Measurements from ENCODE around the gene P2RX6.
"Not testable (repeated sequence)": the region's sequence is repeated elsewhere in the genome, so short reads cannot be mapped to it uniquely, and the experiment has no call there.

P2RX6 gene

GRCh38 chr22:21051145-21051830, 36.3 kb downstream of the P2RX6 start:
- DNase-seq (ENCODE audit: insufficient read length, low spot score) (no peak), FAIRE-seq (no peak)

- no peak for FAIRE-seq
- no peak for DNase-seq (ENCODE audit: insufficient read length, low spot score)
Observed at GRCh38 chr22:21051831-21052400, 37.0 kb downstream of the P2RX6 start.

DNA sequence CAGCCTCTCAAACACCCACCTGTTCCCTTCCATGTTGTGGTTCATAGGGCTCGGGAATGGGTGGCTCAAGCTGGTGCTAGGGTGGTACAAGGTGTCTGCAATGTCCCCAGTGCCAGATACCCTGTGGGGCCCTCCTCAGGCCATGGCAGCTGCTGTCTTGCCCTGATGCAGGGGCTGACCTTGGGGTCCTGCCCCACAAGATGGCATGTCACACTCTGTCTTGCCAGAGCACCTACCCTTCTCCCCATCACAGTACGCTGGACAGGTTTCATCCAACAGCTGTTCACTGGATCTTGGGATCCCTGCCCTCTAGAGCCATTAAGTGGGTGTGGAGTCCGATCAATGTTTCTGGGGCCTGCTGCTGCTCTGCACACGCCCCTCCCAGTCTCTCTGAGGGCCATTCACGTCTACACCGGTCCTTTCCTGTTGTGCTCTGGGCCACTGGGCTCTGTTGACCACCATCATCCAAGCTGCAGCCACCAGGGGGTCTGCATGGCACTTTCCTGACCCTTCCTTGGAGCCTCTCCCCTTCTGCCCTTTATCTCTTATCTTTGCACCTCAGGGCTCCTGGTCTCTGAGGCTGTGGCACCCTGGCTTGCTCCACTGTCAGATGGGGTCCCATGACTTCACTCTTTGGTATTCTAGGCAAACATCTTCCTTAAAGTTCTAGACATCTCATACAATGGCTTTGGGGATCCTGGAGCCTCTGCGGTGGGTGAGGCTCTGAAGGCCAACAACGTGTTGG, 37.9 kb downstream of the P2RX6 start:
- FAIRE-seq (no peak), DNase-seq (ENCODE audit: insufficient read length, low spot score) (no peak)

- no peak for DNase-seq (ENCODE audit: insufficient read length, low spot score)
- no peak for FAIRE-seq
Observed at GRCh38 chr22:21054046-21054713, 39.2 kb downstream of the P2RX6 start.

- no peak for FAIRE-seq
- no peak for DNase-seq (ENCODE audit: insufficient read length, low spot score)
Observed at GRCh38 chr22:21054714-21055563, 40.0 kb downstream of the P2RX6 start.

DNA sequence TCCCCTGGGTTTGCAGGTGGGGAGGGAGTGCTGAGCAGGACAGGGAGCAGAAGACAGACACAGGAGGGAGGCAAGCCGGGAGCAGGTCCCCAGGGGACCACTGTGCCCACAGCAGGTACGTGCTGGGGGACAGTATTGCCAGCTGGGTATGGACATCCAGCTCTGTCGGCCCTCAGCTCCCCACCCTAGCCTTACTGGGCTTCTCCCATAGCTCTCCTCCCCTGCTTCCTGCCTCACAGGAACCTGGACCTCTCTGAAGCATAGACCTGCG, 40.5 kb downstream of the P2RX6 start:
- FAIRE-seq (no peak), DNase-seq (ENCODE audit: insufficient read length, low spot score) (no peak)

DNA sequence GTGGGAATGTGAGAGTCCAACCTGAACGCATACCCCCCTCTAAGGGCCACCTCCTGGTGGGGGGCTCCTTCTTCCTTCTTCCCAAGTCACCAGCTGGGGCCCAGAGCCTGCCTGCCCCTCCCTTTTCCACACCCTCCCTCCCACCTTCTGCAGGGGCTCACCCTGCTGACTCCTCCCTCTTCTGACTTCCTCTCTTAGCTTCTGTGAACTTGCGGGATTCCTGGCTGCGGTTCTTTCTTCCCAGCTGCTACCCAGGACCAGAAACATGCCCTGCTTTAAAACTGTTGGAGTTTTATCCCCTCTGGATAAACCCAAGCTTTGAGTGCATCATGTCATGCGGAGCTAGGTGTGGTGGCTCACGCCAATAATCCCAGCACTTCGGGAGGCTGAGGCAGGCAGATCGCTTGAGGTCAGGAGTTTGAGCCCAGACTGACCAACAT, 40.9 kb downstream of the P2RX6 start:
- no peak for DNase-seq (ENCODE audit: insufficient read length, low spot score)
- FAIRE-seq, result no peak

DNA sequence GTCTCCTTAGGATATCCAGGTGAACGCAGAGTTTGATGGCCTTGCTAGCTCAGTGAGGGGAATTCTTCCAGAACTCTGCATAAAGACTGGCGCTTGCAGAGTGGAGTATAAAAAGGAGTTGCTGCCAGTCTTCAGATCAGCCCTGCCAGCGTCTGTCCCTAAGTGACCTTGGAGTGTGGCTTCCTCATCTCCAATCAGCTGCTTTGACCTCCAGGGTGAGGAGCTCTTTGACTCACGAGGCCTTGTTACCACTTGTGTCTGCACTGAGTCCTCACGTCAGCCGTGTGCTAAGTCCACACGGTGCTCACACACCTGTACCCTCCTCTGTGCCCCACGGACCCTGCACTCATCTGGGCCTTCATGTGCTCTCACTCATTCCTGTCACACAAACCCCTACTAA, 45.4 kb downstream of the P2RX6 start:
- not testable (repeated sequence) for DNase-seq (ENCODE audit: insufficient read length, low spot score); FAIRE-seq

DNA sequence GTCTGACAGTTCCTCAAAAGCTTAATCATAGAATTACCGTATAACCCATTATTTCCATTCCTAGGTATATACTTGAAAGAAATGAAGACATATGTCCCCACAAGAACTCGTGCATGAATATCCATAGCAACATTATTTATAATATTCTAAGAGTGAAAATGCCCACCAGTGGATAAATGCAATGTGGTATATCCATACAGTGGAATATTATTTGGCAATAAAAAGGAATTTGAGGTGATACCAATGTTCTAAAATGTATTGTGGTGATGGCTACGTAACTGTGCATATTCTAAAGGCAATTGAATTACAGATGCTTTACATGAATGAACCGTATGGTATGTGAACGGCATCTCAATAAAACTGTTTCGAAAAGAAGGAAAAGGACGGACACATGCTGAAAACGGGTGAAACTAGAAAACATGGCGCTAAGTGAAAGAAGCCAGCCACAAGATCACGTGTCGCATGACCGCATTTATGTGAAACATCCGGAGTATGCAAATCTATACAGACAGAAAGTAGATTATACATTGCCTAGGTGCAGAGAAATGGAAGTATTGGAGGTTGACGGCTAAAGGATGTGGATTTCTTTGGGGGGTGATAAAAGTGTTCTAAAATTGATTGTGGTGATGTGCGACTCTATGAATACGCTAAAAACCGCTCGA, 46.8 kb downstream of the P2RX6 start:
- FAIRE-seq; DNase-seq (ENCODE audit: insufficient read length, low spot score): not testable (repeated sequence)

- FAIRE-seq; DNase-seq (ENCODE audit: insufficient read length, low spot score): not testable (repeated sequence)
Observed at GRCh38 chr22:21064425-21064824, 49.5 kb downstream of the P2RX6 start.

DNA sequence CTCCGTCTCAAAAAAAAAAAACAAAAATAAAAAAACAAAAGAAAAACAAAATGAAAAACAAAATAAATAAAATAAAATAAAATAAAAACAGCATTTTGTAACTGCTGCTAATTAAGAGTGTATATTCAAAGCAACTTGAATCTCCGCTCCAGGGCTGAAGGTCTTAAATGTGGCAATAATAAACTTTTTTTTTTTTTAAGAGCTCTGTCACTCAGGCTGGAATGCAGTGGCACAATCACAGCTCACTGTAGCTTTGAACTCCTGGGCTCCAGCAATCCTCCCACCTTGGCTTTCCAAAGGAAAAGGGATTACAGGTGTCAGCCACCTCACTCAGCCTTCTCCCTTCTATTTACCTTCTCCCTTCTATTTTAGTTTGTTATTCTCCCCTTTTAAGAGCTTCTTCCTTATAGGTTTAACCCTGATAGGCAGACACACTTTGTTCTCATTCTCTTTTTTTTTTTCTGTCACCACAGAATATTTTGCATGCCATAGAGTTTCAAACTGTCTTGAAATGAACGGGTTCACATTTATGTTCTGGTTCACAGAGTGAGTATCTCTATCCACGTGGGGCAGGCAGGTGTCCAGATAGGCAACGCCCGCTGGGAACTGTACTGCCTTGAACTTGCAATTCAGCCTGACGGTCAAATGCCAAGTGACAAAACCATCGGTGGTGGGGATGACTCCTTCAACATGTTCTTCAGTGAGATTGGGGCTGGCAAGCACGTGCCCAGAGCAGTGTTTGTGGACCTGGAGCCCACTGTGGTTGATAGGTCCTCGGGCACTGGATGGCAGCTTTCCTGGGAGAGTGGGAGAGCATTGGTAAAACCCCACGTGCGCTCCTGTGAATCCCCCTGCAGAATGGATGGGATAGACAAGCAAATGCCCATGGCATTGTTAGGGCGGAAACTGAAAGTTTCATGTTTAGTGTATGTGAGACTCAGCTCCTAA, 50.2 kb downstream of the P2RX6 start:
- DNase-seq (ENCODE audit: insufficient read length, low spot score) (no peak), FAIRE-seq (no peak)

DNA sequence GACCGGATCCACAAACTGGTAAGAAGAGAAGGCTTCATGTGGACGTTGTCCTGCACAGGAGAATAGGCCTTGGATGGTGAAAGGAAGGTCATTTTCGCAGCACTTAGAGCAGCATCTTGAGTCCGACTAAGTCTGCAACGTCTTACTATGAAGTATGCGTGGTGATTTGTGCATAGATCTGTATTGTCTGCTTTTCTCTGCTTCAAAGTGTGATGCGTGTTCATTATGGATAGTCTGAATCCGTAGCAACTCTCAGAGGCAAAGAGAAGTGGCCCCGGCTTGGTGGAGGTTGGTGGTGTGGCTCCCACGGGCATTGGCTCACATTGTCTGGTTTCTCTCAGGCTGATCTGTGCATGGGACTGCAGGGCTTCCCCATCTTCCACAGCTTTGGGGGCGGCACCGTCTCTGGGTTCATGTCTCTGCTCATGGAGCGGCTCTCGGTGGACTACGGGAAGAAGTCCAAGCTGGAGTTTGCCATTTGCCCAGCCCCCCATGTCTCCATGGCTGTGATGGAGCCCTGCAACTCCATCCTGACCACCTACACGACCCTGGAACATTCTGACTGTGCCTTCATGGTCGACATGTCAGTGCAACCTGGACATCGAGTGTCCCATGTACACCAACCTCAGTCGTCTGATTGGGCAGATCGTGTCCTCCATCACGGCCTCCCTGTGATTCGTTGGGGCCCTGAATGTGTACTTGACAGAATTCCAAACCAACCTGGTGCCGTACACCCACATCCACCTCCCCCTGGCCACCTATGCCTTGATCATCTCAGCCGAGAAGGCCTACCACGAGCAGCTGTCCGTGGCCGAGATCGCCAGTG, 52.3 kb downstream of the P2RX6 start:
- FAIRE-seq, result no peak
- DNase-seq (ENCODE audit: insufficient read length, low spot score), result no peak

- no peak for FAIRE-seq
- no peak for DNase-seq (ENCODE audit: insufficient read length, low spot score)
Observed at GRCh38 chr22:21067901-21068680, 53.1 kb downstream of the P2RX6 start.

DNA sequence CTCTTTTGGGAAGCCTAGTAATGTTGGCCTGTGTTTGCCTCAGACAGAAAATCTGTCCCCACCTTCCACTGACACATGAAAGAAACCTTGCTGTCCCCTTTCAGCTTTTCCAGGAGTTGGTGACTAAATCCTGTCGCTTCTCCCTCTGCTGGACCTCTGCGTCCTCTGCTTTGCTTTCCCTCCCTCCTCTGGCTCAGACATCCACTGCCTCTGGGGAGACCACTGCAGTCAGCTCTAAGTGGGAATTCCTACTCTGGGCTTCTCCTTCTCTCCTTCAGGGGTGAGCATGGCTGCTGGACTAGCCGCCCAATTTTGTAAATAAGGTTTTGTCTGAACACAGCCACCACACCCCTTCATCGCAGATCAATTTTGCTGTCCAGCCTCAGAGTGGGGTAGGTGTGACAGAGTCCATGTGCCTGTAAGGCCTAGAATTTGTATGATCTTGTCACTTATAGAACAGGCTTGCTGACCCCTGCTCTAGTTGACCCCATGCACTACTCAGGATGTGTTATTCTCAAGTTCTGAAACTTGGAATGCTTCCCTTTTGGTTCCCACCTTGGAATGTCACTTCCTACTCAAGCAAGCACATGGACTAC, 53.8 kb downstream of the P2RX6 start:
- FAIRE-seq (no peak), DNase-seq (ENCODE audit: insufficient read length, low spot score) (no peak)

DNA sequence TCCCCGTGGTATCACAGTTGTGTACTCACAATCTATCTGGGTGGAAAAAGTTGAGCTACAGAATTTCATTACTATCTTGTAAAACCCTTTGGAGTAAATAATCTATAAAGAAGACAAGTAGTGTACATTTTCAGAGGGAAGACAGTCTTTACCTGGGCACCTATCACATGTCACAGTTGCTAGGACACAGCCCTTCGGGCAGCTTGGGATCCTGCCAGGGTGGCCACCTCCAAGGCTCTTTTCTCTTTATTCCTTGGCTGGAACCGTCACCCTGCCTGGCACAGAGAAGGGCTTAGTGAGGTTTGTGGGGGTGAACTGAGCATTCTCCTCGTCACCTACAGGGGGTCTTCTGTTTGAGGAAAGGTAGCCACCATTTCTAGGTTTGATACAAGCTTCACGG, 54.4 kb downstream of the P2RX6 start:
- FAIRE-seq (no peak), DNase-seq (ENCODE audit: insufficient read length, low spot score) (no peak)

DNA sequence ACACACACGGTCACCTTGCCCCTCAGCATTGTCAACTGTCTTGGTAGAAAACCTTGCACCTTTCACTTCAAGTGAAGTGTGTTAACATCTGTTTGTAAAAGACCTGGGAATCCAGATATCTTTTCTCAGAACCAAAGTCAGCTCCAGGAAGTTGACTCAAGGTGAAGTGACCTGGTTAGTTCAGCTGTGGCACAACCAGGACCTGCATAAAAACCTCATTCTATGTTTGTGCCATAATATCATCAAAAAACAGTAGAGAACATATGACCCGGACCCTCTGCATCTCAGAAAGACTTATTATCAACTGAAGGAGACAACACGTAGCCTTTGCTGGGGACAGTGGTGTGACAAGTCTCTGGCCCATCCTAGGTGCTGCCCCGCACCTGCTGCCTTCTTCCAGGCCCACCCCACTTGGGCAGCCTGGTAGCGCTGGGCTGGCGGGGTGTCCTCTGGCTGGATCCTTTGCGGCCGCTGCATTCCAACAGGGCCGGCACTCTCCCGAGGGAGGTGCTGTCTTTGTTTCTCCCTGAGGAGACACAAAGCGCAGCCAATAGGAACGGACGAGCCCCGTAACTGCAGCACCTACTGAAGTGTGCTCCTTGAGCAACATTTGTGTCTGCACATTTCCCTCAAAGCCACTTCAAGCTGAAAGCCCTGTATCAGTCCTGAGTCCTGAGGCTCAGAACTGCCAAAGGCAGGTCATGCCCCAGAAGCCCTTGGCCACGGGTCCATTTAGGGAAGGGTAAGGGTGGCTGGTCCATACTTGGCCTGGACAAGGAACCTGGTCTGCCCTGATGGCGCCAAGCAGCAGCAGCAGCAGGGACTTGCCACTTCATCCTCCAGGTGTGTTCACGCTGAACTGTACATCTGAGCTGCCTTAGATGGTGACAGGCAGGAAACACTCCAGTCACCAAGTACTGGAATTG, 56.0 kb downstream of the P2RX6 start:
- no peak for DNase-seq (ENCODE audit: insufficient read length, low spot score)
- no peak for FAIRE-seq

Measured in HTR-8/SVneo (cell line).